Measurements from ENCODE around the gene ERBB4. TPM values are rescaled to one million over a fixed set of nuclear protein-coding genes. Genes with fewer than 3 reads are reported as not detected.

ERBB4 gene
- total RNA-seq, 2 experiments from 2014 or later = not detected

DNA sequence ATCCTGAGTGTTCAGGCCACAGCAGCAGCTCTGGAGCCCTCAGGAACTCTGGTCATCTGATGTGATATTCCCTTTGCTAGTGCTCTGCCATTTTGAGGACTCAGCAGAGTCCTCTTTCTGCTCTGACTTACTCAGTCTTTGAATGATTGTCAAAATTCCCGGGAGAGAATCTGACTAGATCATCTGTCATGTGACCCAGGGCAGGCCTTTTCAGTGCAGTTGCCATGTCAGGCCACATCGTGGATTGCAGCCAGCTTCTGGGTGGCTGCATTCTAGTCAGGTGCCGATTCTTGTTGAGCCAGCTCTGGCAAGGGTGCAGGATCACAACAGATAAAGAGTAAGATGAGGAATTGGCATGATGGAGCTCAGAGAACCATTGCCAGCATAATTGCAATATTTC lies 1186.6 kb downstream of the ERBB4 start:
- Histone ChIP-seq H3K36me3 (ENCODE audit: insufficient read depth, low read length) (no peaks in the 10 kb centered on the region), H3K79me2 (ENCODE audit: insufficient read depth, low read depth, low read length) (no peaks in the 10 kb centered on the region), H3K4me1 (ENCODE audit: insufficient read depth, low read length, poor library complexity, severe bottlenecking) (peaks cover 14% of the 10 kb centered on the region), H3K9me2 (ENCODE audit: insufficient read depth, low read length) (no peaks in the 10 kb centered on the region), H3K9me3 (ENCODE audit: low read length) (no peaks in the 10 kb centered on the region; the same call in 1 of the 2 replicates), H3K4me2 (ENCODE audit: low read length) (no peak overlapping the region), H3K27ac (ENCODE audit: low read depth, low read length, poor library complexity, severe bottlenecking) (no peak overlapping the region), H3K4me3 (ENCODE audit: low read depth, low read length, poor library complexity, severe bottlenecking) (no peak overlapping the region), H4K20me1 (ENCODE audit: insufficient read depth, low read length) (no peaks in the 10 kb centered on the region), H2AFZ (ENCODE audit: low read length) (0 out of 2 replicates have a peak overlapping the region, but pooled peaks have one; percentile 28)
- TF ChIP-seq, protein P1, sequence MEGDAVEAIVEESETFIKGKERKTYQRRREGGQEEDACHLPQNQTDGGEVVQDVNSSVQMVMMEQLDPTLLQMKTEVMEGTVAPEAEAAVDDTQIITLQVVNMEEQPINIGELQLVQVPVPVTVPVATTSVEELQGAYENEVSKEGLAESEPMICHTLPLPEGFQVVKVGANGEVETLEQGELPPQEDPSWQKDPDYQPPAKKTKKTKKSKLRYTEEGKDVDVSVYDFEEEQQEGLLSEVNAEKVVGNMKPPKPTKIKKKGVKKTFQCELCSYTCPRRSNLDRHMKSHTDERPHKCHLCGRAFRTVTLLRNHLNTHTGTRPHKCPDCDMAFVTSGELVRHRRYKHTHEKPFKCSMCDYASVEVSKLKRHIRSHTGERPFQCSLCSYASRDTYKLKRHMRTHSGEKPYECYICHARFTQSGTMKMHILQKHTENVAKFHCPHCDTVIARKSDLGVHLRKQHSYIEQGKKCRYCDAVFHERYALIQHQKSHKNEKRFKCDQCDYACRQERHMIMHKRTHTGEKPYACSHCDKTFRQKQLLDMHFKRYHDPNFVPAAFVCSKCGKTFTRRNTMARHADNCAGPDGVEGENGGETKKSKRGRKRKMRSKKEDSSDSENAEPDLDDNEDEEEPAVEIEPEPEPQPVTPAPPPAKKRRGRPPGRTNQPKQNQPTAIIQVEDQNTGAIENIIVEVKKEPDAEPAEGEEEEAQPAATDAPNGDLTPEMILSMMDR (conservative IDR thresholded peaks at IDR 0.05; ENCODE audit: low read length) = no peak
- ChIA-PET CTCF (ENCODE audit: unreplicated experiment) (no interaction called here), POLR2A (no interaction called here)
- no peak for DNase-seq (ENCODE audit: low spot score)
- no TSS peak for BruUV-seq (replicated peaks)
- intact Hi-C loops (cut with micrococcal nuclease; ENCODE audit: unreplicated experiment) = no loop called here

DNA sequence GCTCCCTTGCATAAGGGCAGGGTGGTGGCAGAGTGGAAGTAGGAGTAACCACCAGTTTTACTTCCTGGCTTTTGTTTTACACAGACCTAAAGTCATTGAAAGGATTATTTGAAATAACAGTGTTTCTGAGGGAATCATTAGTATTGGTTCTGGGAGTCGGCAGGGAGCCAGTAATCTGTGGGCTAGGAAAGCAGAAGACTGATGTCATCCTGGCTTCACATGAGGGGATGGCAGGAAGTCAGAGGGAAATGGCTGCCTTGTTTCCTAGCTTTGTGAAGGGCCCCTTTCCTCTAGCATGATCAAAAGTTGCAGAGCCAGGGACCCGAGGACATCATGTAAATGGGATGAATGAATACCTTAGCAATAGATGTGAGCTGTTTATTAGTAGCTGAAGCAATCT lies 1189.6 kb downstream of the ERBB4 start:
- no peak for DNase-seq (ENCODE audit: low spot score)
- Histone ChIP-seq H3K9me3 (ENCODE audit: low read length) (no peaks in the 10 kb centered on the region; the same call in 1 of the 2 replicates), H3K79me2 (ENCODE audit: insufficient read depth, low read depth, low read length) (no peaks in the 10 kb centered on the region), H4K20me1 (ENCODE audit: insufficient read depth, low read length) (no peaks in the 10 kb centered on the region), H3K36me3 (ENCODE audit: insufficient read depth, low read length) (no peaks in the 10 kb centered on the region), H3K4me2 (ENCODE audit: low read length) (no peak overlapping the region), H2AFZ (ENCODE audit: low read length) (peak overlapping the region; percentile 69), H3K9me2 (ENCODE audit: insufficient read depth, low read length) (no peaks in the 10 kb centered on the region), H3K4me1 (ENCODE audit: insufficient read depth, low read length, poor library complexity, severe bottlenecking) (peaks cover 14% of the 10 kb centered on the region), H3K4me3 (ENCODE audit: low read depth, low read length, poor library complexity, severe bottlenecking) (no peak overlapping the region), H3K27ac (ENCODE audit: low read depth, low read length, poor library complexity, severe bottlenecking) (no peak overlapping the region)
- intact Hi-C loops (cut with micrococcal nuclease; ENCODE audit: unreplicated experiment) = no loop called here
- BruUV-seq (replicated peaks) = no TSS peak
- TF ChIP-seq EZH2phosphoT487 (IDR thresholded peaks at IDR 0.05; ENCODE audit: borderline replicate concordance, low read depth, low read length) = no peak
- TF ChIP-seq, protein P1 (conservative IDR thresholded peaks at IDR 0.05; ENCODE audit: low read length) = no peak
- ChIA-PET POLR2A (interaction anchor here (0.5 kb wide), 1 partner anchor 10 kb away, joined by 6 read pairs; no protein-coding TSS in a partner anchor), CTCF (ENCODE audit: unreplicated experiment) (no interaction called here)

DNA sequence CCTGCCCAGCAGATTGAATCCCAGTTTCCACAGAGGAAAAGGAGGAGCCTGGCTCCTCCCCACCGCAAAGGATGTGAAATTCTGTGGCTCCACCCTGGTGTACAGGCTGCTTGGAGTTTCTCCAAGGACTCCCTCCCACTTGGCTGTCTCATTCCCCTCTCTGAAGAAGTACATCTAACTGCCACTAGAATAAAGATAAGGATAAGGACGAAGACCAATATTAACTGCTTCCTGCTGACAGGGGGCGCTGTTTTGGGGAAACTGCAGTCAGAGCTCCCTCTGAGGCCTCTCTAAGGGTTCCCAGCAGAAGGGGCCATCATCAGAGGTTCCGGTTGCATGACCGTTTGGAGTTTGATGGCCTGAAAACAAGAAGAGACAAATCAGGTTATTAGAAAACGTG lies 1191.3 kb downstream of the ERBB4 start:
- H3K9me2 ChIP-seq (ENCODE audit: insufficient read depth, low read length) = no peaks in the 10 kb centered on the region
- POLR2A ChIA-PET = interaction anchor here (1.2 kb wide), 1 partner anchor 14 kb away, joined by 5 read pairs; no protein-coding TSS in a partner anchor
- H3K36me3 ChIP-seq (ENCODE audit: insufficient read depth, low read length) = no peaks in the 10 kb centered on the region
- H3K4me1 ChIP-seq (ENCODE audit: insufficient read depth, low read length, poor library complexity, severe bottlenecking) = peaks cover 14% of the 10 kb centered on the region
- H3K4me3 ChIP-seq (ENCODE audit: low read depth, low read length, poor library complexity, severe bottlenecking) = no peak overlapping the region
- no peaks in the 10 kb centered on the region for H4K20me1 ChIP-seq (ENCODE audit: insufficient read depth, low read length)
- no peak overlapping the region for H3K4me2 ChIP-seq (ENCODE audit: low read length)
- no peak overlapping the region for H3K27ac ChIP-seq (ENCODE audit: low read depth, low read length, poor library complexity, severe bottlenecking)
- H2AFZ ChIP-seq (ENCODE audit: low read length) = no peak overlapping the region
- no peak for DNase-seq (ENCODE audit: low spot score)
- CTCF ChIA-PET (ENCODE audit: unreplicated experiment) = no interaction called here
- intact Hi-C loops (cut with micrococcal nuclease; ENCODE audit: unreplicated experiment) = no loop called here
- no TSS peak for BruUV-seq (replicated peaks)
- no peaks in the 10 kb centered on the region; the same call in 1 of the 2 replicates for H3K9me3 ChIP-seq (ENCODE audit: low read length)
- no peaks in the 10 kb centered on the region for H3K79me2 ChIP-seq (ENCODE audit: insufficient read depth, low read depth, low read length)
- TF ChIP-seq, protein P1 (conservative IDR thresholded peaks at IDR 0.05; ENCODE audit: low read length) = peak; percentile 64
- no peak for TF ChIP-seq EZH2phosphoT487 (IDR thresholded peaks at IDR 0.05; ENCODE audit: borderline replicate concordance, low read depth, low read length)
